Heart left ventricle (tissue), 16 donors: ENCODE results near the gene STKLD1. TPM values are rescaled to one million over a fixed set of nuclear protein-coding genes. Genes with fewer than 3 reads are reported as not detected.

Experiments
- ATAC-seq, 4 donors: fragments of 200-7000 bp; cut with Tn5 transposase; one replicate each; pipeline ENCODE4 v1.9.1; 2020 to 2022; ENCODE audit warnings: moderate library complexity in 4 of 4, mild to moderate bottlenecking in 3 of 4, moderate number of reproducible peaks in 1 of 4
- DNase-seq, 5 donors: peaks; one replicate each; pipeline ENCODE4 v3.0.0-alpha.2; 2020
- H3K27ac ChIP-seq, 12 donors: fragments of 200-600 bp; sonication (generic) in 4 of 12; one replicate each; pipeline versions ENCODE4 v1.5.0 to v1.8.0; 2016 to 2022; ENCODE audit warnings: mild to moderate bottlenecking in 2 of 12
- H3K27me3 ChIP-seq, 9 donors: fragments of 200-600 bp; sonication (generic) in 2 of 9; one replicate each; pipeline versions ENCODE4 v1.5.1 to v1.8.0; 2016 to 2022; ENCODE audit warnings: mild to moderate bottlenecking in 3 of 9
- H3K36me3 ChIP-seq, 9 donors: fragments of 200-600 bp; sonication (generic) in 2 of 9; one replicate each; pipeline versions ENCODE4 v1.5.0 to v1.8.0; 2018 to 2022; ENCODE audit warnings: mild to moderate bottlenecking in 2 of 9
- H3K4me1 ChIP-seq, 12 donors: fragments of 200-600 bp; sonication (generic) in 4 of 12; one replicate each; pipeline versions ENCODE4 v1.5.0 to v1.8.0; 2016 to 2022; ENCODE audit warnings: mild to moderate bottlenecking in 3 of 12
- H3K4me3 ChIP-seq, 12 donors: fragments of 200-600 bp; sonication (generic) in 4 of 12; one replicate each; pipeline versions ENCODE4 v1.5.0 to v1.8.0; 2017 to 2022; ENCODE audit warnings: mild to moderate bottlenecking in 9 of 12, moderate library complexity in 4 of 12
- H3K9me3 ChIP-seq, 12 donors: fragments of 200-600 bp; sonication (generic) in 4 of 12; one replicate each; pipeline versions ENCODE4 v1.5.0 to v1.8.0; 2016 to 2022; ENCODE audit warnings: mild to moderate bottlenecking in 1 of 12
- POLR2A ChIP-seq, 2 donors: fragments of 450-650 bp; IDR thresholded peaks; one replicate each; pipeline ENCODE4 v1.6.1; 2017; ENCODE audit warnings: antibody characterized with exemption in 2 of 2, mild to moderate bottlenecking in 2 of 2, moderate library complexity in 2 of 2
- WGBS, 4 donors: extraction: QIAGEN DNeasy Blood & Tissue Kit in 2 of 4; methylation state at CpG; one replicate each; pipeline versions ENCODE4 v1.1.5 to v1.1.7; 2013 to 2018; 5-methylcytosine and 5-hydroxymethylcytosine counted together
- intact Hi-C, 10 donors: fragments of 100-400 bp; cut with DNase I; formaldehyde crosslinking; loops; one replicate each; pipeline versions ENCODE4 v1.11.1 to v1.14.2; 2022
- polyA plus RNA-seq, 2 donors: library from polyadenylated mRNA; stranded (reverse); fragments of 200-250 nt; gene quantifications; one replicate each; pipeline ENCODE4 v1.2.3, GENCODE V29; 2013
- total RNA-seq, 9 donors: library from RNA; depleted of rRNA in 2 of 9; stranded (reverse); fragments of >200 nt in 2 of 9; fragmentation: NEBNext Ultra II Directional in 3 of 9; extraction: Animal tissue kit (Norgen Biotek cat#: 25700) in 3 of 9; gene quantifications; one replicate each; pipeline versions ENCODE4 v1.1.0 to v1.2.4, GENCODE V29; 2016 to 2023
- TF ChIP-seq, protein P1 (sequence below), 12 donors: fragments of 200-600 bp; sonication (generic) in 4 of 12; IDR thresholded peaks; one replicate each; pipeline versions ENCODE4 v1.5.0 to v1.8.0; 2018 to 2022; ENCODE audit warnings: antibody characterized with exemption in 12 of 12, mild to moderate bottlenecking in 5 of 12
- donor health status: ischemic (EF 13 %, LVEDD 7.1; RV severe dilation, severe dysfunction).
- donor health status: healthy with polysubstance abuse.
- donor health status: DM: no; HTN: yes; CAD: no.
- donor health status: DM: no; HTN: no; CAD: no.
- donor health status: ischemic (EF 25% LVEDD 6.9; RV normal size, moderate dysfunction).
- donor health status: ischemic (EF 25% LVEDD 5.7; RV mildly dilated, moderate dysfunction).
- donor health status: healthy.
- donor health status: DM: yes; HTN: yes; CAD: no.
- donor health status: ischemic (EF 35%, LVEDD 5.7; RV mildly dilated, moderate dysfunction).
- donor health status: nonischemic (EF 11% LVEDD 7.7; RV severe dilation, severe dysfunction).
- donor health status: DM: yes; HTN: yes; CAD: no.
- donor health status: PGD.
- donor health status: ischemic (EF 29% LVEDD 5.4; RV normal size, mild dysfunction).
- donor health status: nonischemic (EF 23%, LVEDD 6.1; RV moderate dilation, normal function).

STKLD1 gene
- total and polyA plus RNA-seq, 11 donors = 0.25 to 0.91 (median 0.46) TPM; not detected in 2

DNA sequence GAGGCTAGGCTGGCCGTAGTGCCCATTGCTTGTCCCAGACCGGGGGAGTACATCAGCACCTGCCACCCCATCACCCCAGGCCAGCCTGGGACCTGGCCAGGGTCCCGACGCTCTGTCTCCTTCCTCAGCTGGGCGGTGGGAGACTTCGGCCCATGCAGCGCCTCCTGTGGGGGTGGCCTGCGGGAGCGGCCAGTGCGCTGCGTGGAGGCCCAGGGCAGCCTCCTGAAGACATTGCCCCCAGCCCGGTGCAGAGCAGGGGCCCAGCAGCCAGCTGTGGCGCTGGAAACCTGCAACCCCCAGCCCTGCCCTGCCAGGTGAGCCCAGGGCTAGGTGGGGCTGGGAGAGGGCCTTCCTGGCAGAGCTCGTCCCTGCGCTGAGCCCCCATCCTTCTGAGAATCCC is 67.1 kb downstream of the STKLD1 start:
- TF ChIP-seq POLR2A (IDR thresholded peaks at IDR 0.05) = no peak
- TF ChIP-seq, protein P1, sequence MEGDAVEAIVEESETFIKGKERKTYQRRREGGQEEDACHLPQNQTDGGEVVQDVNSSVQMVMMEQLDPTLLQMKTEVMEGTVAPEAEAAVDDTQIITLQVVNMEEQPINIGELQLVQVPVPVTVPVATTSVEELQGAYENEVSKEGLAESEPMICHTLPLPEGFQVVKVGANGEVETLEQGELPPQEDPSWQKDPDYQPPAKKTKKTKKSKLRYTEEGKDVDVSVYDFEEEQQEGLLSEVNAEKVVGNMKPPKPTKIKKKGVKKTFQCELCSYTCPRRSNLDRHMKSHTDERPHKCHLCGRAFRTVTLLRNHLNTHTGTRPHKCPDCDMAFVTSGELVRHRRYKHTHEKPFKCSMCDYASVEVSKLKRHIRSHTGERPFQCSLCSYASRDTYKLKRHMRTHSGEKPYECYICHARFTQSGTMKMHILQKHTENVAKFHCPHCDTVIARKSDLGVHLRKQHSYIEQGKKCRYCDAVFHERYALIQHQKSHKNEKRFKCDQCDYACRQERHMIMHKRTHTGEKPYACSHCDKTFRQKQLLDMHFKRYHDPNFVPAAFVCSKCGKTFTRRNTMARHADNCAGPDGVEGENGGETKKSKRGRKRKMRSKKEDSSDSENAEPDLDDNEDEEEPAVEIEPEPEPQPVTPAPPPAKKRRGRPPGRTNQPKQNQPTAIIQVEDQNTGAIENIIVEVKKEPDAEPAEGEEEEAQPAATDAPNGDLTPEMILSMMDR (IDR thresholded peaks at IDR 0.05) = no peak
- Histone ChIP-seq H3K36me3 (no peaks in the 10 kb centered on the region), H3K4me3 (no peak overlapping the region), H3K27me3 (no peaks in the 10 kb centered on the region), H3K9me3 (no peaks in the 10 kb centered on the region), H3K4me1 (no peaks in the 10 kb centered on the region), H3K27ac (no peak overlapping the region)
- WGBS, 4 donors = 92 to 94% (median 93%) methylated on average over 10 to 15 of the region's 15 CpGs; no CpG with 5 or more reads in 1 of the 4 donors
- DNase-seq (no peak), ATAC-seq (no peak)
- intact Hi-C loops = no loop called here

- WGBS, 4 donors = 79 to 88% (median 84%) methylated on average over 8 of the region's 8 CpGs
- Histone ChIP-seq H3K4me1 (no peaks in the 10 kb centered on the region), H3K4me3 (no peak overlapping the region), H3K27ac (no peak overlapping the region), H3K27me3 (no peaks in the 10 kb centered on the region), H3K9me3 (no peaks in the 10 kb centered on the region), H3K36me3 (no peaks in the 10 kb centered on the region)
- no peak for DNase-seq
- ATAC-seq = no peak
- intact Hi-C loops = no loop called here
- no peak for TF ChIP-seq POLR2A (IDR thresholded peaks at IDR 0.05)
- TF ChIP-seq, protein P1 (IDR thresholded peaks at IDR 0.05) = no peak
Observed at GRCh38 chr9:133443982-133444381, 67.8 kb downstream of the STKLD1 start.

DNA sequence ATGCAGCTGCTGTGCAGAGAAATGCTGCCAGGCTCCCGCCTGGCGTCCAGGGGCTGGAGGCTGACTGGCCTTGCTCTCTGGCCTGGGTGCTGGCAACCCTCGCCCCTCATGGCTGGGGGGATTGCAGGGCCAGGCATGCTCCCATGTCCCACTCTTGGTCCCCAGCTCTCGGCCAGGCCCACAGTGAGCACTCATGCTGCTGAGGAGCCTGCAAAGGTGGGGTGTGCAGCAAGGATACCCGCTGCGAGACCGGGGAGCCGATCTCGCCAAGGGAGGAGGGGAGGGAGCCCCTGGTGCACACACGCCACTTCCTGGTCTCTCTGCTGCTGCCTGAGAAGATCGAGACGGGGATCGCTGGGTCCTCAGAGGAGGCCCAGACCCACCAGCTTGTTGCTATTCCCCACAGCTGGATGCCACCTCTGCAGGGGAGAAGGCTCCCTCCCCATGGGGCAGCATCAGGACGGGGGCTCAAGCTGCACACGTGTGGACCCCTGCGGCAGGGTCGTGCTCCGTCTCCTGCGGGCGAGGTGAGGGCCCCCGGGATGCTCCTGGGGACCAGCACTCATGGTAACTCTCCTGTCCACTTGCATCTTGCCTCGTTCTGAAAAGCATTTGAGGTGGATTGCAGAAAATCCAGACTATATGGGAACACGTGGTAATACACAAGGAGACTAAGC is 69.3 kb downstream of the STKLD1 start:
- ATAC-seq (no peak), DNase-seq (no peak)
- intact Hi-C loops = no loop called here
- no peaks in the 10 kb centered on the region for H3K9me3 ChIP-seq
- H3K4me3 ChIP-seq = no peak overlapping the region
- no peaks in the 10 kb centered on the region for H3K4me1 ChIP-seq
- WGBS, 4 donors = 79 to 89% (median 81%) methylated on average over 16 to 23 of the region's 23 CpGs
- H3K36me3 ChIP-seq = no peaks in the 10 kb centered on the region
- H3K27me3 ChIP-seq = no peaks in the 10 kb centered on the region
- H3K27ac ChIP-seq = no peak overlapping the region
- TF ChIP-seq POLR2A (IDR thresholded peaks at IDR 0.05) = no peak
- TF ChIP-seq, protein P1 (IDR thresholded peaks at IDR 0.05) = no peak

- intact Hi-C loops = no loop called here
- DNase-seq = no peak
Observed at GRCh38 chr9:133448487-133448972, 72.4 kb downstream of the STKLD1 start.

More at GRCh38 chr9:133448487-133448972, 72.4 kb downstream of the STKLD1 start:
- Histone ChIP-seq H3K9me3 (no peaks in the 10 kb centered on the region), H3K36me3 (no peaks in the 10 kb centered on the region), H3K27ac (no peak overlapping the region), H3K4me1 (no peaks in the 10 kb centered on the region), H3K4me3 (no peak overlapping the region), H3K27me3 (no peaks in the 10 kb centered on the region)
- peak in 1 of 4 donors; percentile 33 for ATAC-seq
- TF ChIP-seq, protein P1 (IDR thresholded peaks at IDR 0.05) = no peak
- no peak for TF ChIP-seq POLR2A (IDR thresholded peaks at IDR 0.05)
- WGBS, 4 donors = 56 to 64% (median 59%) methylated on average over 11 to 13 of the region's 13 CpGs
